GM12865 (cell line): ENCODE measurements around the gene RNLS.

Source experiments
- DNase-seq: peaks from one replicate; pipeline ENCODE4 v3.0.0; 2010; ENCODE audit warnings: low read depth
- H3K4me3 ChIP-seq: 2 replicates; pipeline ENCODE4 v1.5.1; 2011; ENCODE audit warnings: mild to moderate bottlenecking, low read depth, low read length, control low read depth
- TF ChIP-seq, protein P1 (sequence below): IDR thresholded peaks from 2 replicates; pipeline ENCODE4 v1.5.1; 2011; ENCODE audit warnings: low read length, control low read depth, low read depth, inconsistent platforms; ENCODE audit not compliant: insufficient read depth; ENCODE audit errors: missing control alignments

The RNLS gene

GRCh38 chr10:88500656-88501055 lies 82.5 kb downstream of the RNLS start:
- H3K4me3 ChIP-seq, result no peak overlapping the region
- no peak for DNase-seq
- TF ChIP-seq, protein P1, sequence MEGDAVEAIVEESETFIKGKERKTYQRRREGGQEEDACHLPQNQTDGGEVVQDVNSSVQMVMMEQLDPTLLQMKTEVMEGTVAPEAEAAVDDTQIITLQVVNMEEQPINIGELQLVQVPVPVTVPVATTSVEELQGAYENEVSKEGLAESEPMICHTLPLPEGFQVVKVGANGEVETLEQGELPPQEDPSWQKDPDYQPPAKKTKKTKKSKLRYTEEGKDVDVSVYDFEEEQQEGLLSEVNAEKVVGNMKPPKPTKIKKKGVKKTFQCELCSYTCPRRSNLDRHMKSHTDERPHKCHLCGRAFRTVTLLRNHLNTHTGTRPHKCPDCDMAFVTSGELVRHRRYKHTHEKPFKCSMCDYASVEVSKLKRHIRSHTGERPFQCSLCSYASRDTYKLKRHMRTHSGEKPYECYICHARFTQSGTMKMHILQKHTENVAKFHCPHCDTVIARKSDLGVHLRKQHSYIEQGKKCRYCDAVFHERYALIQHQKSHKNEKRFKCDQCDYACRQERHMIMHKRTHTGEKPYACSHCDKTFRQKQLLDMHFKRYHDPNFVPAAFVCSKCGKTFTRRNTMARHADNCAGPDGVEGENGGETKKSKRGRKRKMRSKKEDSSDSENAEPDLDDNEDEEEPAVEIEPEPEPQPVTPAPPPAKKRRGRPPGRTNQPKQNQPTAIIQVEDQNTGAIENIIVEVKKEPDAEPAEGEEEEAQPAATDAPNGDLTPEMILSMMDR, result no peak

GRCh38 chr10:88499569-88500470 lies 83.3 kb downstream of the RNLS start:
- TF ChIP-seq, protein P1, result no peak
- DNase-seq, result no peak
- H3K4me3 ChIP-seq, result no peak overlapping the region

DNA sequence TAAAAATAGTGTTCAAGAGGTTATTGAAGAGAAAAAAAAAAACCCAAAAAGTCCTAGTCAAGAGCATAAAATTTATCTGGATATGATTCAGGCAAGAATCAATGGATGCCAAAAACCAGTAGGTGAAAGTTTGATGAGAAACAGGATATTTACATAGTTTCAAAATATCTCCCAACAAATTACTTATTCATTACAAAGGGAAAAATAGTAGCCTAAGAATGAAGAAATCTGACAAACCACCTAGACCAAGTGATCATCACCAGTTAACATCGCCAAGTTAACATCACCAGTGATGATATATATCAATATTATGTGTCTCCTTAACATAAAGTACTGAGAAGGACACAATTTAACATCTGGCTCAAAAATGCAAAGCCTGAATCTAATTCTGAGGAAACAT lies 85.2 kb downstream of the RNLS start:
- TF ChIP-seq, protein P1, result no peak
- H3K4me3 ChIP-seq, result no peak overlapping the region
- DNase-seq, result no peak

GRCh38 chr10:88494537-88494936 lies 88.6 kb downstream of the RNLS start:
- DNase-seq, result no peak
- TF ChIP-seq, protein P1, result no peak
- no peak overlapping the region for H3K4me3 ChIP-seq

DNA sequence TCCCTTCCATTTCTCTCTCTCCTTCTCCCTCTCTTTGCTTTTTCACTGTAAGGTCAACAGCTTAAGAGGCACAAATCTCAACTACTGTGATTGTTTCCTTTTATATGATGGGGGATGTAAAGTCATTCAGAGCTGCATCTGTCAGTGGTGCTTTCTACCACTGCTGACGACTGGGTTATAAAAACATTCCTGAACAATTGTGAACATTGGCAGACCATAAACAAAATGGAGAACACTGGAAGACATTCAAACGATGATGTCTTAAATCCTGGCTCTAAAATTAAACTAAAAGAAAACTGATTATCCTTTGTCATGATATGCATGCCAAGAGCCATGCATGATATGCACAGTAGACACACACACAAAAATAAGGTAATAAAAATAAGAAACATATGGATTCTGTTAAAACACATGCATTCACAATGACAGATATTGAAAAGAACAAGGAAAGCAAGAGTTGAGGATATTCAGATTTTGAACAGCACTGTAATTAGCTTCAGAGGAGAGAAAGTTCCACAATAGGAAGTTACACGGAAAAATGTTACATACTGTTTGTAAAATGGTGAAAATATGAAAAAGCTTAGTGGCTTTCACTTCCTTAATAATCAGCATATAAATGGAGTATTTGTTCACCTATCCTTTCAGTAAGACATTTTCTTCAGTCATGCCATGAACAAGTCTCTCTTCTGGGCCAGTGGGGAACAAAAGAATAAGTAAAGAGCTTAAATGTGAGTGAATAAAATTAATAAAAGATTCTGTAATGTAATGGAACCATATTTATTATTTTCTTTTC lies 89.2 kb downstream of the RNLS start:
- DNase-seq, result no peak
- H3K4me3 ChIP-seq, result no peak overlapping the region
- TF ChIP-seq, protein P1, result no peak

GRCh38 chr10:88491314-88491713 lies 91.8 kb downstream of the RNLS start:
- no peak overlapping the region for H3K4me3 ChIP-seq
- DNase-seq, result no peak
- TF ChIP-seq, protein P1, result no peak
